ENCODE data around the gene SHH. TPM values are rescaled to one million over a fixed set of nuclear protein-coding genes. Genes with fewer than 3 reads are reported as not detected.

Gene SHH
- total and polyA plus RNA-seq, 2 of the 13 experiments (the other 11 are each of a cell fraction or from before 2014, with no cell fraction given): 1.9 to 3.4 TPM

DNA sequence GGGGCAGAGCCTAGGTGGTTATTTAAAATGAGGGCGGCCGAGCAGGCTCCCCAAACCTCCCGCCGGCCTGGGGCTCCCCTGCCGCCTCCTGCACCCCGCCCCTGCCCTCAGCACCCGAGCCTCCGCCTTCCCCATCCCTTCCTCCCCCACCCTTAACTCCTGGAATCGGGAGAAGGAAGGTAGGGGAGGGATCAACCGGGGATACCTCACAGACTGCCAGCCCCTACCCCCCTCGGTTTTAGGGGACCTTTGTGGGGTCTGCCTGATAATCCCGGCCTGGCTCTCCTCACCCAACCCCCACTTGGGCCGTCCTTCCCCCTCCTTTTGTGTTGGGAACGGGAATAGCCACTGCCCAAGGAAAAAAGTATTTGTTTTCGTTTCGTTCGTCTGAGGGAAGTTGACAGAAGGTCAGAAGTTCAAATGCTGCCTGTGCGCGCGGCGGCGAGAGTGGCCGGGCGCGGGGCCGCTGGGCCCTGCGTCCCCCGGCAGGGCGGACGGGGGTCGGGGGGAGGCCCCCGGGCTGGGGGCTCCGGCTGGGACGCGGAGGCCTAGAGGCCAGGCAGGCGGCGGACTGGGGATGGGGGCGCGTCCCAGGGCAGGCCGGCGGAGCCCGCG, 2.8 kb downstream of the SHH start:
- FAIRE-seq (no peak), DNase-seq (ENCODE audit: low spot score) (no peak), ATAC-seq (peak; percentile 11)
- in situ Hi-C loops (cut with HindIII; ENCODE audit: extremely low pct_ligation_motif_present, low pct_unique_long_range_greater_than_20kb) (loop anchor here (25.0 kb wide), 1 partner anchor 828 kb away; the partner anchor contains the start of gene RNF32), intact Hi-C loops (cut with micrococcal nuclease; ENCODE audit: unreplicated experiment) (no loop called here)
- 2% methylated on average over 12 of the region's 43 CpGs for WGBS (ENCODE audit: low lambda C conversion rate)
- Histone ChIP-seq H3K4me2 (ENCODE audit: low read depth, low read length) (peak overlapping the region; percentile 94), H3K9ac (ENCODE audit: insufficient read depth, low read depth, low read length) (peak overlapping the region; percentile 90), H4K20me1 (ENCODE audit: insufficient read depth, low read length) (no peaks in the 10 kb centered on the region), H3K9me3 (ENCODE audit: low read length) (no peaks in the 10 kb centered on the region), H3K4me3 (replicated peaks in 1 of 3; ENCODE audit: insufficient read depth in 1 of 3, low read depth in 2 of 3, low read length in 3 of 3) (peak overlapping the region; percentile 63 to 90 (median 81)), H3K79me2 (ENCODE audit: insufficient read depth, low read length) (no peaks in the 10 kb centered on the region), H3K4me1 (ENCODE audit: insufficient read depth, low read length) (peaks cover 59% of the 10 kb centered on the region), H3K36me3 (replicated peaks in 1 of 2; ENCODE audit: control insufficient read depth in 1 of 2, insufficient read depth in 2 of 2, low read length in 2 of 2) (no peaks in the 10 kb centered on the region), H3K27me3 (ENCODE audit: control insufficient read depth in 1 of 2, insufficient read depth in 2 of 2, low read length in 2 of 2) (peaks cover 6 to 45% of the 10 kb centered on the region in 2 experiments; a peak in 4 of 5 replicates), H2AFZ (ENCODE audit: low read length) (no peak overlapping the region), H3K27ac (ENCODE audit: extremely low read length, insufficient read depth, low read length) (peak overlapping the region; percentile 92)
- no TSS peak for BruUV-seq (replicated peaks)
- POLR2A ChIA-PET: interaction anchor here (0.5 to 3.0 kb wide), 7 partner anchors 11 to 805 kb away, joined by 3 to 23 read pairs (median 8); no protein-coding TSS in a partner anchor
- CTCF ChIA-PET (ENCODE audit: low intra/inter-chr PET ratio, low total read pairs): no interaction called here
- TF ChIP-seq SRSF1 (optimal IDR thresholded peaks at IDR 0.05; ENCODE audit: low read depth, low read length) (no peak), FOXC1 (CRISPR knock-in tag; IDR thresholded peaks at IDR 0.05; ENCODE audit: borderline replicate concordance) (0 out of 2 replicates have a peak, but pooled peaks have one; percentile 4), MEIS1 (CRISPR knock-in tag; IDR thresholded peaks at IDR 0.05; ENCODE audit: borderline replicate concordance) (no peak), ZNF362 (CRISPR knock-in tag; IDR thresholded peaks at IDR 0.05; ENCODE audit: borderline replicate concordance) (peak; percentile 25; the same call in 1 of the 2 replicates), PAF1 (CRISPR knock-in tag; IDR thresholded peaks at IDR 0.05) (no peak), KLF15 (CRISPR knock-in tag; IDR thresholded peaks at IDR 0.05; ENCODE audit: borderline replicate concordance) (peak; percentile 4; the same call in 1 of the 2 replicates), SOX5 (CRISPR knock-in tag; IDR thresholded peaks at IDR 0.05; ENCODE audit: borderline replicate concordance) (no peak), PRPF4 (IDR thresholded peaks at IDR 0.05; ENCODE audit: low read depth, low read length, poor library complexity, severe bottlenecking) (peak; percentile 77), ASH2L (IDR thresholded peaks at IDR 0.05; ENCODE audit: insufficient read length, low read depth, low read length) (peak; percentile 7), TCF12 (IDR thresholded peaks at IDR 0.05) (no peak), TCF12 (CRISPR knock-in tag; IDR thresholded peaks at IDR 0.05) (0 out of 2 replicates have a peak, but pooled peaks have one; percentile 19), ZSCAN21 (CRISPR knock-in tag; IDR thresholded peaks at IDR 0.05; ENCODE audit: borderline replicate concordance) (peak; percentile 18; the same call in 1 of the 2 replicates), ZNF441 (CRISPR knock-in tag; IDR thresholded peaks at IDR 0.05; ENCODE audit: borderline replicate concordance) (no peak), ZSCAN30 (CRISPR knock-in tag; IDR thresholded peaks at IDR 0.05) (no peak), BCL6 (CRISPR knock-in tag; IDR thresholded peaks at IDR 0.05) (peak; percentile 66; the same call in 1 of the 2 replicates), ZNF709 (CRISPR knock-in tag; IDR thresholded peaks at IDR 0.05) (no peak), SKI (IDR thresholded peaks at IDR 0.05; ENCODE audit: partially characterized antibody) (peak; percentile 50), ZNF674 (CRISPR knock-in tag; IDR thresholded peaks at IDR 0.05; ENCODE audit: low read depth) (peak; percentile 39; the same call in 1 of the 2 replicates), NR2F1 (CRISPR knock-in tag; IDR thresholded peaks at IDR 0.05) (peak in 1 of 2 experiments; percentile 18; a peak in 2 of 4 replicates), MEIS2 (CRISPR knock-in tag; IDR thresholded peaks at IDR 0.05) (no peak), HNF4A (CRISPR knock-in tag; IDR thresholded peaks at IDR 0.05) (peak; percentile 23; the same call in 1 of the 2 replicates), AKAP8 (CRISPR knock-in tag; IDR thresholded peaks at IDR 0.05) (peak; percentile 3; the same call in 1 of the 2 replicates), PCBP1 (IDR thresholded peaks at IDR 0.05; ENCODE audit: borderline replicate concordance, low read depth, low read length) (0 out of 2 replicates have a peak, but pooled peaks have one; percentile 14)
- TF ChIP-seq, protein P1, sequence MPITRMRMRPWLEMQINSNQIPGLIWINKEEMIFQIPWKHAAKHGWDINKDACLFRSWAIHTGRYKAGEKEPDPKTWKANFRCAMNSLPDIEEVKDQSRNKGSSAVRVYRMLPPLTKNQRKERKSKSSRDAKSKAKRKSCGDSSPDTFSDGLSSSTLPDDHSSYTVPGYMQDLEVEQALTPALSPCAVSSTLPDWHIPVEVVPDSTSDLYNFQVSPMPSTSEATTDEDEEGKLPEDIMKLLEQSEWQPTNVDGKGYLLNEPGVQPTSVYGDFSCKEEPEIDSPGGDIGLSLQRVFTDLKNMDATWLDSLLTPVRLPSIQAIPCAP (CRISPR knock-in tag; IDR thresholded peaks at IDR 0.05; ENCODE audit: low read depth): no peak

Measured in HepG2 (cell line).